SK-N-SH treated with all-trans-retinoic acid at 6 μM for 48 hours (cell line): Measurements from ENCODE around the gene HPGDS.

Source experiments
- ATAC-seq: fragments of 200-7000 bp; cut with Tn5 transposase; 3 replicates; pipeline ENCODE4 v1.9.1; 2020; ENCODE audit warnings: mild to moderate bottlenecking, moderate library complexity
- ARNTL ChIP-seq: fragments of 450-650 bp; formaldehyde crosslinking; IDR thresholded peaks from 2 replicates; pipeline ENCODE4 v1.5.0; 2020; ENCODE audit warnings: low read depth, mild to moderate bottlenecking, moderate library complexity, borderline replicate concordance
- BACH2 ChIP-seq: fragments of 250-450 bp; sonication (Bioruptor Pico); IDR thresholded peaks from 2 replicates; pipeline ENCODE4 v1.9.0; 2021; ENCODE audit warnings: mild to moderate bottlenecking, borderline replicate concordance
- CSDC2 ChIP-seq: fragments of 250-450 bp; sonication (Bioruptor Pico); IDR thresholded peaks from 2 replicates; pipeline ENCODE4 v1.5.0; 2020; ENCODE audit warnings: mild to moderate bottlenecking, moderate library complexity
- ESRRG ChIP-seq: fragments of 250-450 bp; sonication (Bioruptor Pico); IDR thresholded peaks from 2 replicates; pipeline ENCODE4 v1.6.1; 2021; ENCODE audit warnings: mild to moderate bottlenecking
- GLIS3 ChIP-seq: fragments of 250-450 bp; sonication (Bioruptor Pico); IDR thresholded peaks from 2 replicates; pipeline ENCODE4 v1.5.0; 2020; ENCODE audit warnings: mild to moderate bottlenecking, moderate library complexity
- ISL1 ChIP-seq: fragments of 250-450 bp; sonication (Bioruptor Pico); IDR thresholded peaks from 2 replicates; pipeline ENCODE4 v2.1.2; 2022; ENCODE audit warnings: mild to moderate bottlenecking, moderate library complexity
- OSR1 ChIP-seq: fragments of 250-450 bp; sonication (Bioruptor Pico); IDR thresholded peaks from 2 replicates; pipeline ENCODE4 v1.8.0; 2022; ENCODE audit warnings: moderate library complexity, mild to moderate bottlenecking, inconsistent platforms
- RARB ChIP-seq: fragments of 250-450 bp; sonication (Bioruptor Pico); IDR thresholded peaks from 2 replicates; pipeline ENCODE4 v1.8.0; 2021; ENCODE audit warnings: mild to moderate bottlenecking, moderate library complexity
- SNAI2 ChIP-seq: fragments of 250-450 bp; sonication (Bioruptor Pico); IDR thresholded peaks from 2 replicates; pipeline ENCODE4 v1.5.0; 2020; ENCODE audit warnings: mild to moderate bottlenecking, moderate library complexity
- TCF4 ChIP-seq: fragments of 250-450 bp; sonication (Bioruptor Pico); IDR thresholded peaks from 2 replicates; pipeline ENCODE4 v1.8.0; 2021; ENCODE audit warnings: mild to moderate bottlenecking, moderate library complexity, borderline replicate concordance
- TOX ChIP-seq: fragments of 250-450 bp; sonication (Bioruptor Pico); IDR thresholded peaks from 2 replicates; pipeline ENCODE4 v1.8.0; 2021; ENCODE audit warnings: mild to moderate bottlenecking, moderate library complexity, borderline replicate concordance
- ZC3H10 ChIP-seq: fragments of 250-450 bp; sonication (Bioruptor Pico); IDR thresholded peaks from 2 replicates; pipeline ENCODE4 v1.5.1; 2021; ENCODE audit warnings: mild to moderate bottlenecking, moderate library complexity
- ZFP3 ChIP-seq: fragments of 250-450 bp; sonication (Bioruptor Pico); IDR thresholded peaks from 2 replicates; pipeline ENCODE4 v1.5.0; 2020; ENCODE audit warnings: mild to moderate bottlenecking, moderate library complexity
- ZFP30 ChIP-seq: fragments of 450-650 bp; formaldehyde crosslinking; IDR thresholded peaks from 2 replicates; pipeline ENCODE4 v1.5.0; 2022; ENCODE audit warnings: mild to moderate bottlenecking, moderate library complexity
- ZNF565 ChIP-seq: fragments of 450-650 bp; formaldehyde crosslinking; conservative IDR thresholded peaks from 2 replicates; pipeline ENCODE4 v1.5.0; 2020; ENCODE audit warnings: low read depth, mild to moderate bottlenecking, moderate library complexity
- ZNF8 ChIP-seq: fragments of 450-650 bp; formaldehyde crosslinking; IDR thresholded peaks from 2 replicates; pipeline ENCODE4 v1.5.0; 2020; ENCODE audit warnings: mild to moderate bottlenecking, moderate library complexity
- TF ChIP-seq, protein P1 (sequence below): fragments of 250-450 bp; sonication (Bioruptor Pico); IDR thresholded peaks from 2 replicates; pipeline ENCODE4 v1.8.0; 2020; ENCODE audit warnings: mild to moderate bottlenecking, moderate library complexity, borderline replicate concordance
- TF ChIP-seq, protein P2 (sequence below): fragments of 250-450 bp; sonication (Bioruptor Pico); IDR thresholded peaks from 2 replicates; pipeline ENCODE4 v1.5.1; 2021; ENCODE audit warnings: mild to moderate bottlenecking, moderate library complexity
- TF ChIP-seq, protein P3 (sequence below): fragments of 250-450 bp; sonication (Bioruptor Pico); IDR thresholded peaks from 2 replicates; pipeline ENCODE4 v1.5.1; 2020; ENCODE audit warnings: low read depth, mild to moderate bottlenecking, moderate library complexity
- TF ChIP-seq, protein P4 (sequence below): fragments of 250-450 bp; sonication (Bioruptor Pico); IDR thresholded peaks from 2 replicates; pipeline ENCODE4 v1.8.0; 2021; ENCODE audit warnings: low read depth, mild to moderate bottlenecking, moderate library complexity, borderline replicate concordance
- TF ChIP-seq, protein P5 (sequence below): fragments of 250-450 bp; sonication (Bioruptor Pico); IDR thresholded peaks from 2 replicates; pipeline ENCODE4 v1.5.0; 2020; ENCODE audit warnings: mild to moderate bottlenecking, moderate library complexity

The HPGDS gene

DNA sequence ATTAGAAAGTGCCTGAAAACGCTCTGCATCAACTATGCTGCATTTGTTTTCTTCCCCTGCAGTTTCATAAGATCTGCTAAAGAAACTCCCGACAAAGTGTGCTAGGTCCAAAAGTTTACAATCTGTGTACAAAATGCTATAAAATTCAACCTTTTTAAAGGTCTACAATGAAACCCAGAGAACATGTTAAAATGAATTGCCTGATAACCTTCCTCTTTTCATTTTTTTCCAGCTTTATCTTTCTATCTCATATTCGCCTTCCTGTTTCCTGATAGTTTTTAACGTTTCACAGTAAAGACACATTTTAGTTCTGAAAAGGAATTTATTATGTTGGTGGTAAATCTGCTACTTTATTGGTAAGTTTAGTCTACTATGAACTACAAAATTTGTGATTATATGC is 9.5 kb upstream of the HPGDS start:
- TF ChIP-seq RARB (no peak), BACH2 (CRISPR knock-in tag) (no peak), SNAI2 (no peak), TCF4 (no peak), ZNF8 (CRISPR knock-in tag) (no peak), ZNF565 (CRISPR knock-in tag) (no peak), CSDC2 (CRISPR knock-in tag) (no peak), OSR1 (CRISPR knock-in tag) (no peak), GLIS3 (CRISPR knock-in tag) (no peak), ARNTL (no peak), ZC3H10 (CRISPR knock-in tag) (no peak), ZFP30 (CRISPR knock-in tag) (no peak), ESRRG (CRISPR knock-in tag) (no peak)
- TF ChIP-seq, protein P1, sequence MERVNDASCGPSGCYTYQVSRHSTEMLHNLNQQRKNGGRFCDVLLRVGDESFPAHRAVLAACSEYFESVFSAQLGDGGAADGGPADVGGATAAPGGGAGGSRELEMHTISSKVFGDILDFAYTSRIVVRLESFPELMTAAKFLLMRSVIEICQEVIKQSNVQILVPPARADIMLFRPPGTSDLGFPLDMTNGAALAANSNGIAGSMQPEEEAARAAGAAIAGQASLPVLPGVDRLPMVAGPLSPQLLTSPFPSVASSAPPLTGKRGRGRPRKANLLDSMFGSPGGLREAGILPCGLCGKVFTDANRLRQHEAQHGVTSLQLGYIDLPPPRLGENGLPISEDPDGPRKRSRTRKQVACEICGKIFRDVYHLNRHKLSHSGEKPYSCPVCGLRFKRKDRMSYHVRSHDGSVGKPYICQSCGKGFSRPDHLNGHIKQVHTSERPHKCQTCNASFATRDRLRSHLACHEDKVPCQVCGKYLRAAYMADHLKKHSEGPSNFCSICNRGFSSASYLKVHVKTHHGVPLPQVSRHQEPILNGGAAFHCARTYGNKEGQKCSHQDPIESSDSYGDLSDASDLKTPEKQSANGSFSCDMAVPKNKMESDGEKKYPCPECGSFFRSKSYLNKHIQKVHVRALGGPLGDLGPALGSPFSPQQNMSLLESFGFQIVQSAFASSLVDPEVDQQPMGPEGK, result no peak
- TF ChIP-seq, protein P2, sequence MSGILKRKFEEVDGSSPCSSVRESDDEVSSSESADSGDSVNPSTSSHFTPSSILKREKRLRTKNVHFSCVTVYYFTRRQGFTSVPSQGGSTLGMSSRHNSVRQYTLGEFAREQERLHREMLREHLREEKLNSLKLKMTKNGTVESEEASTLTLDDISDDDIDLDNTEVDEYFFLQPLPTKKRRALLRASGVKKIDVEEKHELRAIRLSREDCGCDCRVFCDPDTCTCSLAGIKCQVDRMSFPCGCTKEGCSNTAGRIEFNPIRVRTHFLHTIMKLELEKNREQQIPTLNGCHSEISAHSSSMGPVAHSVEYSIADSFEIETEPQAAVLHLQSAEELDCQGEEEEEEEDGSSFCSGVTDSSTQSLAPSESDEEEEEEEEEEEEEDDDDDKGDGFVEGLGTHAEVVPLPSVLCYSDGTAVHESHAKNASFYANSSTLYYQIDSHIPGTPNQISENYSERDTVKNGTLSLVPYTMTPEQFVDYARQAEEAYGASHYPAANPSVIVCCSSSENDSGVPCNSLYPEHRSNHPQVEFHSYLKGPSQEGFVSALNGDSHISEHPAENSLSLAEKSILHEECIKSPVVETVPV, result no peak
- TF ChIP-seq, protein P3, sequence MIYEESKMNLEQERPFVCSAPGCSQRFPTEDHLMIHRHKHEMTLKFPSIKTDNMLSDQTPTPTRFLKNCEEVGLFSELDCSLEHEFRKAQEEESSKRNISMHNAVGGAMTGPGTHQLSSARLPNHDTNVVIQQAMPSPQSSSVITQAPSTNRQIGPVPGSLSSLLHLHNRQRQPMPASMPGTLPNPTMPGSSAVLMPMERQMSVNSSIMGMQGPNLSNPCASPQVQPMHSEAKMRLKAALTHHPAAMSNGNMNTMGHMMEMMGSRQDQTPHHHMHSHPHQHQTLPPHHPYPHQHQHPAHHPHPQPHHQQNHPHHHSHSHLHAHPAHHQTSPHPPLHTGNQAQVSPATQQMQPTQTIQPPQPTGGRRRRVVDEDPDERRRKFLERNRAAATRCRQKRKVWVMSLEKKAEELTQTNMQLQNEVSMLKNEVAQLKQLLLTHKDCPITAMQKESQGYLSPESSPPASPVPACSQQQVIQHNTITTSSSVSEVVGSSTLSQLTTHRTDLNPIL (CRISPR knock-in tag), result no peak
- no peak for ATAC-seq

DNA sequence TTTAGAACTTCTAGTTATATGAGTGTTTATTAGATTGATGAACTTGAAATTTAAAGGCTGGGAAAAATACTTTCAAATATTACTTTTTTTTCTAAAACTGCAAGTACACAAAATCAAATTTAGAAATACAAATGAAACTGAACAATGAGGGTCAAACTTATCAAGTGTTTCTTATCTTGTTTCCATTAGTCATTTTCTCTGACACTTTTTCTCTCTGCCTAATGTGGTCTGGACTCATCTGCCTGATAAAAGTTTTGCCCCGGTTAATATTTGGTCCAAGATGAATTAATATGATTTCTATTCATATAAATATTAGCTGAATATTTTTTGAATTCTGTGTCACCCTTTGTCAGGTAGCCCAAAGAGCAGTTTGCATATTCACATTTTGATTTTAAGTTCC is 8.7 kb upstream of the HPGDS start:
- no peak for ATAC-seq

DNA sequence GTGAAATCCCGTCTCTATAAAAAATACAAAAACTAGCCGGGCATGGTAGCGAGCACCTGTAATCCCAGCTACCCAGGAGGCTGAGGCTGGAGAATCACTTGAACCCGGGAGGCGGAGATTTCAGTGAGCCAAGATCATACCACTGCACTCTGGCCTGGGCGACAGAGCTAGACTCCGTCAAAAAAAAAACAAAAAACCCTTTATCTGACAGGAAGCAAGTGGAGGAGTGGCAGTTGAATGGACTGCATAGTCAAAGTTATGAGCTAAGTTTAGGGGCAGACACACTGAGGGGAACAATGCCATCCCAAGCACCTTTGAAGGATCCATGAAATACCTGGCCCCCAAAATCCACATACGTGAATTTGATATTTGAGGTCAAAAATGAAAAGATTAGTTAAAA is 7.5 kb upstream of the HPGDS start:
- no peak for ATAC-seq
- no peak for TF ChIP-seq RARB
- TF ChIP-seq, protein P1, result no peak
- TF ChIP-seq, protein P4, sequence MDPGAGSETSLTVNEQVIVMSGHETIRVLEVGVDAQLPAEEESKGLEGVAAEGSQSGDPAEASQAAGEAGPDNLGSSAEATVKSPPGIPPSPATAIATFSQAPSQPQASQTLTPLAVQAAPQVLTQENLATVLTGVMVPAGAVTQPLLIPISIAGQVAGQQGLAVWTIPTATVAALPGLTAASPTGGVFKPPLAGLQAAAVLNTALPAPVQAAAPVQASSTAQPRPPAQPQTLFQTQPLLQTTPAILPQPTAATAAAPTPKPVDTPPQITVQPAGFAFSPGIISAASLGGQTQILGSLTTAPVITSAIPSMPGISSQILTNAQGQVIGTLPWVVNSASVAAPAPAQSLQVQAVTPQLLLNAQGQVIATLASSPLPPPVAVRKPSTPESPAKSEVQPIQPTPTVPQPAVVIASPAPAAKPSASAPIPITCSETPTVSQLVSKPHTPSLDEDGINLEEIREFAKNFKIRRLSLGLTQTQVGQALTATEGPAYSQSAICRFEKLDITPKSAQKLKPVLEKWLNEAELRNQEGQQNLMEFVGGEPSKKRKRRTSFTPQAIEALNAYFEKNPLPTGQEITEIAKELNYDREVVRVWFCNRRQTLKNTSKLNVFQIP, result no peak

More for the DNA sequence above, 8.7 kb upstream of the HPGDS start:
- no peak for TF ChIP-seq RARB
- no peak for TF ChIP-seq OSR1 (CRISPR knock-in tag)
- TF ChIP-seq ESRRG (CRISPR knock-in tag), result no peak
- no peak for TF ChIP-seq ARNTL
- TF ChIP-seq ISL1 (CRISPR knock-in tag), result no peak
- no peak for TF ChIP-seq ZNF8 (CRISPR knock-in tag)
- no peak for TF ChIP-seq ZNF565 (CRISPR knock-in tag)
- TF ChIP-seq TCF4, result no peak
- TF ChIP-seq GLIS3 (CRISPR knock-in tag), result no peak
- TF ChIP-seq, protein P2, result no peak
- TF ChIP-seq TOX, result no peak
- TF ChIP-seq ZFP3, result no peak
- TF ChIP-seq, all 23 proteins: peak for 0

DNA sequence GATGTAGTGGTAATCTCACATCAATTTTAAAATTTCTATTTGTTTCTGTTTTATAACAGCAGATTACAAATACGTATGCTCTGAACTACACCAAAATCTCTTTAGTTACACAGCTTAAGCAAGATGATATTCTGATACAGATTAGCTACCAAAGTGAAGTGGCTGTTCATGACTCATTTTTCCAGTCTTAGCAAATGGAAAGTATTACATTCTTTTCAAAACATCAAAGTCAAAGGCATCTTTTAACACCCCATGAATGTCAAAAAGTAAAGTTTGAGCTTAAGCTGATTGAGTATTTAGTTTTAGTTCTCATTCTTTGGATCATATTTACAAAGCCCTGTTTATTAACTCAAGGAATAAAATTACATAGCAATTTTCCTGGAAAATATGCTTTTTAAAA is 6.6 kb upstream of the HPGDS start:
- ATAC-seq, result no peak
- TF ChIP-seq BACH2 (CRISPR knock-in tag) (no peak), CSDC2 (CRISPR knock-in tag) (no peak), ZFP30 (CRISPR knock-in tag) (no peak)
- TF ChIP-seq, protein P1, result no peak
- TF ChIP-seq, protein P5, sequence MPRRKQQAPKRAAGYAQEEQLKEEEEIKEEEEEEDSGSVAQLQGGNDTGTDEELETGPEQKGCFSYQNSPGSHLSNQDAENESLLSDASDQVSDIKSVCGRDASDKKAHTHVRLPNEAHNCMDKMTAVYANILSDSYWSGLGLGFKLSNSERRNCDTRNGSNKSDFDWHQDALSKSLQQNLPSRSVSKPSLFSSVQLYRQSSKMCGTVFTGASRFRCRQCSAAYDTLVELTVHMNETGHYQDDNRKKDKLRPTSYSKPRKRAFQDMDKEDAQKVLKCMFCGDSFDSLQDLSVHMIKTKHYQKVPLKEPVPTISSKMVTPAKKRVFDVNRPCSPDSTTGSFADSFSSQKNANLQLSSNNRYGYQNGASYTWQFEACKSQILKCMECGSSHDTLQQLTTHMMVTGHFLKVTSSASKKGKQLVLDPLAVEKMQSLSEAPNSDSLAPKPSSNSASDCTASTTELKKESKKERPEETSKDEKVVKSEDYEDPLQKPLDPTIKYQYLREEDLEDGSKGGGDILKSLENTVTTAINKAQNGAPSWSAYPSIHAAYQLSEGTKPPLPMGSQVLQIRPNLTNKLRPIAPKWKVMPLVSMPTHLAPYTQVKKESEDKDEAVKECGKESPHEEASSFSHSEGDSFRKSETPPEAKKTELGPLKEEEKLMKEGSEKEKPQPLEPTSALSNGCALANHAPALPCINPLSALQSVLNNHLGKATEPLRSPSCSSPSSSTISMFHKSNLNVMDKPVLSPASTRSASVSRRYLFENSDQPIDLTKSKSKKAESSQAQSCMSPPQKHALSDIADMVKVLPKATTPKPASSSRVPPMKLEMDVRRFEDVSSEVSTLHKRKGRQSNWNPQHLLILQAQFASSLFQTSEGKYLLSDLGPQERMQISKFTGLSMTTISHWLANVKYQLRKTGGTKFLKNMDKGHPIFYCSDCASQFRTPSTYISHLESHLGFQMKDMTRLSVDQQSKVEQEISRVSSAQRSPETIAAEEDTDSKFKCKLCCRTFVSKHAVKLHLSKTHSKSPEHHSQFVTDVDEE, result no peak
